A549 treated with DMSO at 1 μM for 4 hours (cell line): ENCODE results near the gene ZNF37A. TPM values are rescaled to one million over a fixed set of nuclear protein-coding genes. Genes with fewer than 3 reads are reported as not detected.

Experiments used
- total RNA-seq: library from RNA; stranded (reverse); fragments of 200-300 nt; extraction: Qiagen RNA extraction; gene quantifications from 5 replicates; pipeline ENCODE4 v1.2.3, GENCODE V29; 2022; ENCODE audit warnings: low read depth

The ZNF37A gene
- 5.1 to 8.2 TPM (median 5.9 TPM) in 5 replicates for total RNA-seq

DNA sequence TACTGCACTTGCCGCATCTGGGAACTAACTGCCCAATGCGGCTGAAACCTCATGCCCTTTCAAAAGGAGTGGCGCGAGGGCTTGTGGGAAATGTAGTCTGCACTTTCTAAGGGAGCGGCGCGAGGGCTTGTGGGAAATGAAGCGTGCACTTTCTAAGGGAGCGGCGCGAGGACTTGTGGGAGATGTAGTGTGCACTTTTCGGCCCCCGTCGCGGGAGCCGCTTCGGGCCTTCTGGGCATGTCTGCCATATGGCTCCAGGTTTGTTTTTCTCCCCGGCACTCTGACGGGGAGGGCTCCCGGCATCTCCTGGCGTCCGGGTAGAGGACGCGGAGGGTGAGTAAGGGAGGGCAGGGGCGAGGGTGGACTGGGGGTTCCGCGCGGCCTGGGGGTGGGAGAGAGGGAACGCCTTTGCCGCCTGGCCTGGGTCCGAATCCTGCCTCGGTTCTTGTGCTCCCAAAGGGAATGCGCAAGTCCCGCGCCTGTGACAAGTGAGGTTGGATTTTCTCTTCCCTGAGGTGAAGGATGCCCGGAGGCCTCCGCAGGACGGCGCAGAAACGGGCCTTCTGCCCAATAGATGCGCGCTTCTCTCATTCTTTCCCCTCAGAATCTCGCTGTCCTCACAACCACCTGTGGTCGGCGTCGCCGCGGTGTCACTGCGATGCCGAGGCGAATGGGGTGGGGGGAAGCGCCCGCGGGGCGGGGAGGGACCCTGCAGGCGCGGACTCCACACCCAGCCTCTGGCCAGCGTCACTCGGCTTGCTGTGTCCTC is at the start of gene ZNF37A:
Gene ZNF37A (plus strand): TSS at position 180 of the 769 bp plus-strand sequence. CDS start 2,281 bp downstream, outside the sequence.

Other genes with a start within 250 kb of the ZNF37A start
- gene ZNF248, start 236.7 kb upstream of the ZNF37A start, total RNA-seq, result 2.9 to 6.0 TPM (median 4.4 TPM) in 5 replicates
- 1.2 to 2.7 TPM (median 1.9 TPM) in 5 replicates for gene ZNF25, start 117.7 kb upstream of the ZNF37A start, total RNA-seq
- 6.1 to 11.9 TPM (median 10.3 TPM) in 5 replicates for gene ZNF33A, start 83.7 kb upstream of the ZNF37A start, total RNA-seq